Liver (tissue), 3 donors: Measurements from ENCODE around the gene PDCD7.

Source experiments
- CTCF ChIP-seq: fragments of 150-350 bp; IDR thresholded peaks from 2 replicates; pipeline ENCODE4 v1.5.1; 2017; ENCODE audit warnings: improper control_type of control experiment, low read depth, low read length; ENCODE audit not compliant: missing input control
- FOXA1 ChIP-seq: IDR thresholded peaks from 2 replicates; pipeline ENCODE4 v1.6.1; 2016; ENCODE audit warnings: antibody characterized with exemption
- MAX ChIP-seq: IDR thresholded peaks from 2 replicates; pipeline ENCODE4 v1.6.1; 2016; ENCODE audit warnings: antibody characterized with exemption
- TAF1 ChIP-seq: conservative IDR thresholded peaks from 2 replicates; pipeline ENCODE4 v1.6.1; 2016; ENCODE audit warnings: antibody characterized with exemption, mild to moderate bottlenecking
- YY1 ChIP-seq: IDR thresholded peaks from 2 replicates; pipeline ENCODE4 v1.6.1; 2016; ENCODE audit warnings: antibody characterized with exemption, mild to moderate bottlenecking
- donor health status: healthy.
- donor health status: healthy.

GRCh38 chr15:65177901-65178300 lies 44.3 kb upstream of the PDCD7 start:
- TF ChIP-seq CTCF (no peak), TAF1 (no peak), MAX (no peak), FOXA1 (no peak), YY1 (no peak)
